ENCODE data around the gene RPL32. TPM values are rescaled to one million over a fixed set of nuclear protein-coding genes. Genes with fewer than 3 reads are reported as not detected.

RPL32 gene
- total and polyA plus RNA-seq, 2 donors (not counting 3 experiments of a cell fraction or from before 2014, with no cell fraction given): 1,075 to 1,588 TPM

- DNase-seq (ENCODE audit: low read depth, low spot score): no peak
- ChIA-PET CTCF (interaction anchor here (1.0 to 3.0 kb wide), 9 partner anchors 11 to 964 kb away, joined by 3 to 30 read pairs (median 6); partner anchors contain the start of genes CAND2, RPL32 and TAMM41), POLR2A (no interaction called here)
- H3K9me3 ChIP-seq (replicated peaks; ENCODE audit: control insufficient read depth, insufficient read depth, low read length): no peaks in the 10 kb centered on the region
- no peak for TF ChIP-seq POLR2A (IDR thresholded peaks at IDR 0.05; ENCODE audit: low read depth, low read length)
- no peak for TF ChIP-seq FOS (IDR thresholded peaks at IDR 0.05; ENCODE audit: borderline replicate concordance, insufficient read depth, low read length)
- TF ChIP-seq, protein P1, sequence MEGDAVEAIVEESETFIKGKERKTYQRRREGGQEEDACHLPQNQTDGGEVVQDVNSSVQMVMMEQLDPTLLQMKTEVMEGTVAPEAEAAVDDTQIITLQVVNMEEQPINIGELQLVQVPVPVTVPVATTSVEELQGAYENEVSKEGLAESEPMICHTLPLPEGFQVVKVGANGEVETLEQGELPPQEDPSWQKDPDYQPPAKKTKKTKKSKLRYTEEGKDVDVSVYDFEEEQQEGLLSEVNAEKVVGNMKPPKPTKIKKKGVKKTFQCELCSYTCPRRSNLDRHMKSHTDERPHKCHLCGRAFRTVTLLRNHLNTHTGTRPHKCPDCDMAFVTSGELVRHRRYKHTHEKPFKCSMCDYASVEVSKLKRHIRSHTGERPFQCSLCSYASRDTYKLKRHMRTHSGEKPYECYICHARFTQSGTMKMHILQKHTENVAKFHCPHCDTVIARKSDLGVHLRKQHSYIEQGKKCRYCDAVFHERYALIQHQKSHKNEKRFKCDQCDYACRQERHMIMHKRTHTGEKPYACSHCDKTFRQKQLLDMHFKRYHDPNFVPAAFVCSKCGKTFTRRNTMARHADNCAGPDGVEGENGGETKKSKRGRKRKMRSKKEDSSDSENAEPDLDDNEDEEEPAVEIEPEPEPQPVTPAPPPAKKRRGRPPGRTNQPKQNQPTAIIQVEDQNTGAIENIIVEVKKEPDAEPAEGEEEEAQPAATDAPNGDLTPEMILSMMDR (IDR thresholded peaks at IDR 0.05; ENCODE audit: extremely low read depth in 1 of 2, insufficient read depth in 1 of 2, low read depth in 1 of 2, low read length in 2 of 2): no peak
- no peak for TF ChIP-seq MAX (IDR thresholded peaks at IDR 0.05; ENCODE audit: insufficient read depth, insufficient read length)
- no peak for TF ChIP-seq JUN (IDR thresholded peaks at IDR 0.05; ENCODE audit: borderline replicate concordance, insufficient read depth, insufficient read length, low read depth)
- no peak for TF ChIP-seq EZH2 (IDR thresholded peaks at IDR 0.05; ENCODE audit: borderline replicate concordance, low read depth, low read length, severe bottlenecking)
- TF ChIP-seq POLR2AphosphoS5 (IDR thresholded peaks at IDR 0.05; ENCODE audit: insufficient read depth, low read depth, low read length): no peak
- TF ChIP-seq MYC (IDR thresholded peaks at IDR 0.05; ENCODE audit: low read depth, low read length): no peak
- TF ChIP-seq GATA2 (IDR thresholded peaks at IDR 0.05; ENCODE audit: insufficient read depth, insufficient read length, low read depth, low read length): no peak
- no peak overlapping the region for H3K27ac ChIP-seq (ENCODE audit: insufficient read depth, low read depth, low read length)
- no peak overlapping the region for H3K4me2 ChIP-seq (ENCODE audit: insufficient read depth, low read length)
- no peaks in the 10 kb centered on the region for H3K9me1 ChIP-seq (replicated peaks; ENCODE audit: control insufficient read depth, extremely low read depth, insufficient read depth, low read length)
- no peaks in the 10 kb centered on the region for H3K79me2 ChIP-seq (ENCODE audit: control insufficient read depth, insufficient read depth, low read length)
- H3K27me3 ChIP-seq (ENCODE audit: control insufficient read depth in 2 of 2, insufficient read depth in 2 of 2, low read length in 2 of 2): no peaks in the 10 kb centered on the region
- intact Hi-C loops (cut with micrococcal nuclease) (loop anchor here (1.0 to 2.0 kb wide), 3 partner anchors 15 to 30 kb away; partner anchors contain the start of genes CAND2 and RPL32), dilution Hi-C loops (cut with MboI; ENCODE audit: extremely low pct_ligation_motif_present, low sequenced_read_pairs) (no loop called here)
- BruUV-seq (replicated peaks): no TSS peak
- H3K4me1 ChIP-seq (ENCODE audit: control insufficient read depth, extremely low read depth, insufficient read depth, low read length): peaks cover 8% of the 10 kb centered on the region
- no peaks in the 10 kb centered on the region for H4K20me1 ChIP-seq (replicated peaks; ENCODE audit: control insufficient read depth, extremely low read depth, insufficient read depth, low read length)
- H2AFZ ChIP-seq (ENCODE audit: low read depth, low read length): peak overlapping the region; percentile 58
- H3K9ac ChIP-seq (replicated peaks; ENCODE audit: extremely low read depth, insufficient read depth, low read length): no peak overlapping the region
- H3K36me3 ChIP-seq (ENCODE audit: control insufficient read depth in 2 of 2, extremely low read depth in 1 of 2, insufficient read depth in 2 of 2, low read length in 2 of 2): no peaks in the 10 kb centered on the region
- FAIRE-seq: no peak
- H3K4me3 ChIP-seq (replicated peaks in 1 of 3; ENCODE audit: insufficient read depth in 1 of 3, low read depth in 1 of 3, low read length in 3 of 3): no peak overlapping the region
Measured at GRCh38 chr3:12810961-12811360, 30.4 kb downstream of the RPL32 start.

Measured in endothelial cell of umbilical vein (primary cell).